ENCODE measurements around the gene DPYSL5. TPM values are rescaled to one million over a fixed set of nuclear protein-coding genes. Genes with fewer than 3 reads are reported as not detected.
"Not testable (repeated sequence)": the region's sequence is repeated elsewhere in the genome, so short reads cannot be mapped to it uniquely, and the experiment has no call there.

The DPYSL5 gene
- total and polyA plus RNA-seq, 12 donors: 0.01 to 0.12 TPM; not detected in 10

DNA sequence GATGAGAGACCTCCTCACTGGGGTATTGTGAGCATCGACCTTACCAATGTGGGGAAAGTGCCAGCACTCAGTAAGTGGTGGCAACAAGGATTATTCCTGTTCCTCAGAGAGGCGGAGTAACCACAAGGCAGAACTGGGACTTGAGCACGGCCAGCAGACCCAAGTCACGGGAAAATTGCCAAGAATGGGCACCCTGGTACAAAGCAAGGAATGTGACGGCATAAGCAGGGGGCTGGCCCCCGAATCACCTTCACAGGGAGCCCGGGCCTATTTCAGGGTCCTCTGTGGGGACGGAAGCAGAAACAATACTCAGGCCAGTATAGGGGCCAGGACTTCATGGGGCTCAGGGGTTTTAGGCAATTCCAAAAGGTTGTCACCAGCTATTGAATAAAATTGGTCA lies 36.7 kb upstream of the DPYSL5 start:
- Histone ChIP-seq H3K27me3 (peaks cover 0 to 28% (median 6%) of the 10 kb centered on the region in 7 donors), H3K9me3 (no peaks in the 10 kb centered on the region), H3K27ac (no peak overlapping the region), H3K4me1 (peaks cover 0 to 9% (median 0%) of the 10 kb centered on the region in 9 donors), H3K36me3 (no peaks in the 10 kb centered on the region), H3K4me3 (no peak overlapping the region)
- TF ChIP-seq, protein P1, sequence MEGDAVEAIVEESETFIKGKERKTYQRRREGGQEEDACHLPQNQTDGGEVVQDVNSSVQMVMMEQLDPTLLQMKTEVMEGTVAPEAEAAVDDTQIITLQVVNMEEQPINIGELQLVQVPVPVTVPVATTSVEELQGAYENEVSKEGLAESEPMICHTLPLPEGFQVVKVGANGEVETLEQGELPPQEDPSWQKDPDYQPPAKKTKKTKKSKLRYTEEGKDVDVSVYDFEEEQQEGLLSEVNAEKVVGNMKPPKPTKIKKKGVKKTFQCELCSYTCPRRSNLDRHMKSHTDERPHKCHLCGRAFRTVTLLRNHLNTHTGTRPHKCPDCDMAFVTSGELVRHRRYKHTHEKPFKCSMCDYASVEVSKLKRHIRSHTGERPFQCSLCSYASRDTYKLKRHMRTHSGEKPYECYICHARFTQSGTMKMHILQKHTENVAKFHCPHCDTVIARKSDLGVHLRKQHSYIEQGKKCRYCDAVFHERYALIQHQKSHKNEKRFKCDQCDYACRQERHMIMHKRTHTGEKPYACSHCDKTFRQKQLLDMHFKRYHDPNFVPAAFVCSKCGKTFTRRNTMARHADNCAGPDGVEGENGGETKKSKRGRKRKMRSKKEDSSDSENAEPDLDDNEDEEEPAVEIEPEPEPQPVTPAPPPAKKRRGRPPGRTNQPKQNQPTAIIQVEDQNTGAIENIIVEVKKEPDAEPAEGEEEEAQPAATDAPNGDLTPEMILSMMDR (IDR thresholded peaks at IDR 0.05): no peak
- intact Hi-C loops (cut with DNase I): no loop called here
- DNase-seq (no peak), ATAC-seq (no peak)
- WGBS, 2 donors: 74 to 83% methylated on average over 8 of the region's 8 CpGs

DNA sequence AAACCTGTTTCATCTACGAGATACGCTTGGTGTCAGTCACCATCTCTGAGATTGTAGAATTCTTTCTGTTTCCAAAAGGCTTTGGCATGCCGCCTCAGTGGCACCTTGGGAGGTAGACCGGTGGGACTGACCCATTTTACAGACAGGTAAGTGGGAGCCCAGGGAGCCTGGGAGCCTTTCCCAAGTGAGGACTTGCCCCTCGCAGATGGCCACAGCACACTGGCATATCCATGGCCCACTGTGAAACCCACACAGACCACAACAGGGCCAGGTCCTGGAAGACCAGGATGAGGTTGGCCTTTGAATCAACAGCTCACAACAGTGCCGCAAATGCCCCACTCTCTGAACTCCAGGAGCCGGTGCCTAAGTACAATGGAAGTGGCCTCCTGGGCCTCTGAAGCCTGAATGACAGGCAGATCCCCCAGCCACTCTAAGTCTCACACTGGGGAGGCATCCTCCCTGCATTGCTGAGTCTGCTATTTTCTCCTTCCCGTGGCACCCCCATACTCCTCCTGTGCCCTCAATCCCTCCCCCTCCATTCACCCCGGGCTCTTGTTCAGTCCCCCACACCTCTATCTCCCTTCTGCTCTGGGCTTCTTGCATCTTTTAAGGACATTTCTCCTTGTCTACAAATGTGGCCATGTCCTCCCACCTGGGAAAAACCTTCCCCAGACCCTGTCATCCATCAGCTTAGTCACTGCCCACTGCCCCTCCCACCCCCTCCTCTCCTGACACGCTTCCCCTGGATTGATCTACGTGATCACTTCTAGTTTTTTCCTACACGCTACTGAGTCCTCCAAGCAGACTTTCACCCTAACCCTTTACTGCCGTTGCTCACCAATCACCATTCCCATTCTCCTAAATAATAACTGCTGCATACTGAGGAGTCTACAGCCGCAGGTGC lies 35.9 kb upstream of the DPYSL5 start:
- DNase-seq (no peak), ATAC-seq (no peak)
- TF ChIP-seq, protein P1 (IDR thresholded peaks at IDR 0.05): no peak
- Histone ChIP-seq H3K27ac (no peak overlapping the region), H3K4me3 (no peak overlapping the region), H3K27me3 (peaks cover 0 to 35% (median 6%) of the 10 kb centered on the region in 7 donors), H3K9me3 (no peaks in the 10 kb centered on the region), H3K36me3 (no peaks in the 10 kb centered on the region), H3K4me1 (peaks cover 0 to 9% (median 0%) of the 10 kb centered on the region in 9 donors)
- 75 to 78% methylated on average over 14 of the region's 14 CpGs for WGBS, 2 donors
- intact Hi-C loops (cut with DNase I): no loop called here

DNA sequence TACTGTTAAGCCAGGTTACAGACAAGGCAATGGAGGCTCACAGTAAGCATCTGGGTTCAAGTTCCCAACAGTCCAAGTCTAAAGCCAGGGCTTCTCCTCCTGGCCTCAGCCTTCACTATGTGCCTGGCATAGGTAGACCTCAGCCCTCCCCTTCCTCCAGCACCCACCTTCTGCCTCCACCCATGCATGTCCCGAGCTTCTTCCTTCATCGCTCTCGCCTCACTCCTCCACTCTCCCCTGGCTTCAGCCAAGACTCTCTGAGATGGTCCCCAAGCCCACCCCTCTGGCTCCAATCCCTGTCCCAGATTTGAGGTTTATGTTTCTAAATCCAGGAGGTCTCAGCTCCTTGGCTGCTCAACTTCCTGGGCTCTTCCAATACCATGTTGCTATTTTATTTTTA lies 35.2 kb upstream of the DPYSL5 start:
- H3K27me3 ChIP-seq: peaks cover 0 to 40% (median 6%) of the 10 kb centered on the region in 7 donors
- intact Hi-C loops (cut with DNase I): no loop called here

DNA sequence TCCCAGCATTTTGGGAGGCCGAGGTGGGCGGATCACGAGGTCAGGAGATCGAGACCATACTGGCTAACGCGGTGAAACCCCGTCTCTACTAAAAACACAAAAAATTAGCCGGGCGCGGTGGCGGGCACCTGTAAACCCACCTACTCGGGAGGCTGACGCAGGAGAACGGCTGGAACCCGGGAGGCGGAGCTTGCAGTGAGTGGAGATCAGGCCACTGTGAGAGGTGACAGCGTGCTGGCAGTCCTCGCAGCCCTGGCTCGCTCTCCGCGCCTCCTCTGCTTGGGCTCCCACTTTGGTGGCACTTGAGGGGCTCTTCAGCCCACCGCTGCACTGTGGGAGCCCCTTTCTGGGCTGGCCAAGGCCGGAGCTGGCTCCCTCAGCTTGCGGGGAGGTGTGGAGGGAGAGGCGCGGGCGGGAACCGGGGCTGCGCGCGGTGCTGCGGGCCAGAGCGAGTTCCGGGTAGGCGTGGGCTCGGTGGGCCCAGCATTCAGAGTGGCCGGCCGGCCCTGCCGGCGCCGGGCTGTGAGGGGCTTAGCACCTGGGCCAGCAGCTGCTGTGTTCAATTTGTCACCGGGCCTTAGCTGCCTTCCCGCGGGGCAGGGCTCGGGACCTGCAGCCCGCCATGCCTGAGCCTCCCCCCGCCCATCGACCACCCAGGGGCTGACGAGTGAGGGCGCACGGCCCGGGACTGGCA lies 33.7 kb upstream of the DPYSL5 start:
- H3K27me3 ChIP-seq: peaks cover 0 to 44% (median 7%) of the 10 kb centered on the region in 7 donors

More for the DNA sequence above, 35.2 kb upstream of the DPYSL5 start:
- TF ChIP-seq, protein P1 (IDR thresholded peaks at IDR 0.05): no peak
- Histone ChIP-seq H3K4me1 (peaks cover 0 to 9% (median 0%) of the 10 kb centered on the region in 9 donors), H3K4me3 (no peak overlapping the region), H3K36me3 (no peaks in the 10 kb centered on the region), H3K27ac (no peak overlapping the region), H3K9me3 (no peaks in the 10 kb centered on the region)
- ATAC-seq (no peak), DNase-seq (no peak)
- 88 to 100% methylated on average over 3 of the region's 3 CpGs for WGBS, 2 donors

More for the DNA sequence above, 33.7 kb upstream of the DPYSL5 start:
- H3K27ac ChIP-seq; H3K9me3 ChIP-seq; H3K4me3 ChIP-seq; H3K4me1 ChIP-seq; ATAC-seq; DNase-seq; H3K36me3 ChIP-seq; intact Hi-C loops (cut with DNase I): not testable (repeated sequence)
- WGBS, 2 donors: 89 to 94% methylated on average over 50 to 52 of the region's 52 CpGs
